Vagina (tissue), 2 donors: ENCODE measurements around the gene MSANTD1.

ENCODE experiments used
- POLR2A ChIP-seq, 2 donors: fragments of 450-650 bp; IDR thresholded peaks; one replicate each; pipeline ENCODE4 v1.6.1; 2017; ENCODE audit warnings: antibody characterized with exemption in 2 of 2, mild to moderate bottlenecking in 2 of 2, moderate library complexity in 2 of 2
- TF ChIP-seq, protein P1 (sequence below), 3 experiments: fragments of 450-650 bp in 2 of 3; fragments of 200-600 bp in 1 of 3; sonication (generic) in 1 of 3; IDR thresholded peaks; one replicate each; pipeline ENCODE4 v1.5.1; 2017 to 2019; ENCODE audit warnings: antibody characterized with exemption in 3 of 3, mild to moderate bottlenecking in 2 of 3, moderate library complexity in 2 of 3

GRCh38 chr4:3223346-3223745 lies 25.6 kb upstream of the MSANTD1 start:
- TF ChIP-seq, protein P1, sequence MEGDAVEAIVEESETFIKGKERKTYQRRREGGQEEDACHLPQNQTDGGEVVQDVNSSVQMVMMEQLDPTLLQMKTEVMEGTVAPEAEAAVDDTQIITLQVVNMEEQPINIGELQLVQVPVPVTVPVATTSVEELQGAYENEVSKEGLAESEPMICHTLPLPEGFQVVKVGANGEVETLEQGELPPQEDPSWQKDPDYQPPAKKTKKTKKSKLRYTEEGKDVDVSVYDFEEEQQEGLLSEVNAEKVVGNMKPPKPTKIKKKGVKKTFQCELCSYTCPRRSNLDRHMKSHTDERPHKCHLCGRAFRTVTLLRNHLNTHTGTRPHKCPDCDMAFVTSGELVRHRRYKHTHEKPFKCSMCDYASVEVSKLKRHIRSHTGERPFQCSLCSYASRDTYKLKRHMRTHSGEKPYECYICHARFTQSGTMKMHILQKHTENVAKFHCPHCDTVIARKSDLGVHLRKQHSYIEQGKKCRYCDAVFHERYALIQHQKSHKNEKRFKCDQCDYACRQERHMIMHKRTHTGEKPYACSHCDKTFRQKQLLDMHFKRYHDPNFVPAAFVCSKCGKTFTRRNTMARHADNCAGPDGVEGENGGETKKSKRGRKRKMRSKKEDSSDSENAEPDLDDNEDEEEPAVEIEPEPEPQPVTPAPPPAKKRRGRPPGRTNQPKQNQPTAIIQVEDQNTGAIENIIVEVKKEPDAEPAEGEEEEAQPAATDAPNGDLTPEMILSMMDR (IDR thresholded peaks at IDR 0.05), result no peak
- no peak for TF ChIP-seq POLR2A (IDR thresholded peaks at IDR 0.05)
